ENCODE results near the gene LRRC61.

DNA sequence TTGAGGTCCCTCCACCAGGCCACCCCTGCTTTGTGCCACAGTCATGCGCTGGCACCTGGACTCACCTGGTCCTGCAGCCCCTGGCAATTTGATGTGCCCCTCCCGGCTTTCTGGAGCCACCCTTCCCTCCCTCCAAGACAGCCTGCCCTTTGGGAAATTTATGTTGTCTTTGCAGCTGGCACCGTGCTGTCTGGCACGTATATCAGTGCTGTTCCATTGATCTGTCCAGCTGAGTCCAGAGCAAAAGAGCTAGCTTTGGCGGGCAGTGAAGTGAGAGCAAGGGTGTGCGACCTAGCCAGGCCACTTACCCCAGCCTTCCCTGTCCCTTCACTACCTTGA, 12.6 kb downstream of the LRRC61 start:
- no peak for TF ChIP-seq POLR2A (IDR thresholded peaks at IDR 0.05)
- TF ChIP-seq, protein P1, sequence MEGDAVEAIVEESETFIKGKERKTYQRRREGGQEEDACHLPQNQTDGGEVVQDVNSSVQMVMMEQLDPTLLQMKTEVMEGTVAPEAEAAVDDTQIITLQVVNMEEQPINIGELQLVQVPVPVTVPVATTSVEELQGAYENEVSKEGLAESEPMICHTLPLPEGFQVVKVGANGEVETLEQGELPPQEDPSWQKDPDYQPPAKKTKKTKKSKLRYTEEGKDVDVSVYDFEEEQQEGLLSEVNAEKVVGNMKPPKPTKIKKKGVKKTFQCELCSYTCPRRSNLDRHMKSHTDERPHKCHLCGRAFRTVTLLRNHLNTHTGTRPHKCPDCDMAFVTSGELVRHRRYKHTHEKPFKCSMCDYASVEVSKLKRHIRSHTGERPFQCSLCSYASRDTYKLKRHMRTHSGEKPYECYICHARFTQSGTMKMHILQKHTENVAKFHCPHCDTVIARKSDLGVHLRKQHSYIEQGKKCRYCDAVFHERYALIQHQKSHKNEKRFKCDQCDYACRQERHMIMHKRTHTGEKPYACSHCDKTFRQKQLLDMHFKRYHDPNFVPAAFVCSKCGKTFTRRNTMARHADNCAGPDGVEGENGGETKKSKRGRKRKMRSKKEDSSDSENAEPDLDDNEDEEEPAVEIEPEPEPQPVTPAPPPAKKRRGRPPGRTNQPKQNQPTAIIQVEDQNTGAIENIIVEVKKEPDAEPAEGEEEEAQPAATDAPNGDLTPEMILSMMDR (IDR thresholded peaks at IDR 0.05), result no peak
